HG02938 (cell line): ENCODE measurements around the gene ZNF319.
"Not testable (repeated sequence)": the region's sequence is repeated elsewhere in the genome, so short reads cannot be mapped to it uniquely, and the experiment has no call there.

Source experiments
- ATAC-seq: cut with Tn5 transposase; IDR thresholded peaks from one replicate; pipeline ENCODE4 v1.9.1; 2021; ENCODE audit warnings: mild to moderate bottlenecking, moderate library complexity; ENCODE audit not compliant: unreplicated experiment

The ZNF319 gene

DNA sequence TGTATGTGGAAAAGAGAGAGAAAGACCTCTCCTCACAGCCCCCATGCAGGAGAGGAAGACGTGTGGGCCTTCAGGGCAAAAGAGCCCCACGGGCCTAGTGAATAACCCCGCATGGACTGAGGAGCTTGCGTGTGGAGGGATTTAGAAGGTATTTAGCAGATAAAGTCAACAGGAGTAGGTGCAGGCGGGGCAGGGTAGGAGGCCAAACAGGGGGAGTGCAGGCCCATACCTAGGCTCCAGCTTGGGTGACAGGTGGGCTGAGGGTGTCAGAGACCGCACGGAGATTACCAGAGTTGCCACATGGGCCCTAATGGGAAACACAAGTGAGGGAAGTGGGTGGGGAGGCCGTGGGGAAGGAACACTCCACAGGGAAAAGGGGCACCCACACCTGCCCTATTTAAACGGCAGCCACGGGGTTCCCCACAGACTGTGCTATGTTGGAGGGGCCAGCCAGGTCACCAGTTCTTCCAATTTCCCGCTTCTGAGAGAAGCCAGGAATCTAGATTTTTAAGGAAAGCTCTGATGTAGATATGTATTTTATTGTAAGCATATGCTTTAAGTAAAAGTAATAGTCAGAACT, 21.4 kb downstream of the ZNF319 start:
- ATAC-seq, result no peak

DNA sequence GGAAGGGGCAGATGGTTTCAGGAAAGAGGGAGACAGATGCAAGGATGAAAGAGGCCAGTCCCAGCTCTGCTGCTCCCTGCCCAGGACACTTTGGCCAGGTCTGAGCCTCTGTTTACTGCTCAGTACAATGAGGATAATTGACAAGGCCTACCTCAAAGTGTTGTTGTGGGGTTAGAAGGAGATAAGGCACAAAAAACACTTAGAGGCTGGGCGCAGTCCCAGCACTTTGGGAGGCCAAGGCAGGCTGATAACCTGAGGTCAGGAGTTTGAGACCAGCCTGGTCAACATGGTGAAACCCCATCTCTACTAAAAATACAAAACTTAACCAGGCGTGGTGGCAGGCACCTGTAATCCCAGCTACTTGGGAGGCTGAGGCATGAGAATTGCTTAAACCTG, 22.4 kb downstream of the ZNF319 start:
- ATAC-seq, result not testable (repeated sequence)

DNA sequence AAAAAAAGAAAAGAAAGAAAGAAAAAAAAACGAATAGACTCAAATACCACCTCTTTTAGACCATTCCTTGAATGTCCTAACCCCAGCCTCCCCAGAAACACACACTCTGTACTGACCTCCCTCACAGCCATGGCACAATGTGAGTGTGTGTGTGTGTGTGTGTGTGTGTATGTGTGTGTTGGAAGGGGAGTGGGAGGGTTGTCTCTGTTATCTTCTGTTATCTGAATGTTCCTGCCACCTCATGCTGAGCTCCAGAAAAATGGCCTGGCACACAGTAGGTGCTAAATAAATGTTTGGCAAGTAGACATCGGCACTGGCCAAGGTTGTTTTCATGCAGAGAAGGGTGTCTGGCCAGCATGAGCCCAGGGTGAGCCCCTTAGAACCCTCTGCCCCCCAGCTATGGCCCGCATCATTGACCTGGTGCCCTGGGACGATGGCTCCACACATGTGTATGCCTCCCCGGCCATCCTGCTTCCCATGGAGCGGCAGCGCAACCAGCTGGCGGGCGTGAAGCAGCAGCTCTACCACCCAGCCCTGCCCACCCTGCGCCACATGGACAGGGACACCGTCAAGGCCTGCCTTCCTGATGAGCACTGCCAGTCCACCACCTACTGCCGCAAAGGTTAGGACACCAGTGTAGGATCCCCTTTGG, 22.9 kb downstream of the ZNF319 start:
- no peak for ATAC-seq

DNA sequence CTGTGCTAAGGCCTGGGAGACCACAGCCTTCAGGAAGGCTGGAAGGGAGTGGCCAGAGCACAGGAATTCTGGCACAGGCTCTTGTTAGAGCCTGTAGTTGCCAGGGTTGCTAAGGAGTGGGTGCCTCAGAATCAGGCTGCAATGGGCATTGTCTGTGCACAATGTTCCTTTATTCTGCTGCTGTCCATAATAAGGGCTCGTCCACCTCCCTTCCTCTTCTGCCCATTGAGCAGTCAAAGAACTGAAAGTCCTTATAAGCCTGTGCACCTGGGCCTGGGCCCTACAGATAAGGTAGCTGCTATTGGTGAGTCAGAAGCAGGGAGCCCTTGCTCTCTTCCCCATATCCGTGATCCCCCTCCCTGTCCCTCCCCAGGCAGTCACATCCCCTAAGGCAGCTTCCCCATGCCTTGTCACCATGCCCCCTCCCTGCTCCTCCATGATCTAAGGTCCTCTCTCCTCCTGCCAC, 24.1 kb downstream of the ZNF319 start:
- ATAC-seq, result no peak

DNA sequence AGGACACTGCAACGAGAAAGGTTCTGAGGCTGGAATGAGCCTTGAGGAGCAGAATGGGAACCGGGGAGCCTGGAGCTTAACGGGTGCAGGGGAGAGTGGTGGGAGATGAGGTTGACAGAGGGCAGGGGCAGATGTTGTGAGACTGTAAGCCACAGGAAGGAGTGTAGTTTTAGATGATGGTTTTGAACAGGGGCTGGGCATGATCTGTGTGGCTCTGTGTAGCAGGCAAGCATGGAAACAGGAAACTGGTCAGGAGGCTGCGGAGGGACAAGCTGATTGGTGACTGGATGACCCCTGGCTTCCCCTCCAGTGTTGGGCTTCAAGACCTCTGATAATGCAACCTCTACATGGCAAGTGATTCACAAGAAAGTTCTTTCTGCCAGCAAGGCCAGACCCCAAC, 28.2 kb downstream of the ZNF319 start:
- ATAC-seq, result no peak

DNA sequence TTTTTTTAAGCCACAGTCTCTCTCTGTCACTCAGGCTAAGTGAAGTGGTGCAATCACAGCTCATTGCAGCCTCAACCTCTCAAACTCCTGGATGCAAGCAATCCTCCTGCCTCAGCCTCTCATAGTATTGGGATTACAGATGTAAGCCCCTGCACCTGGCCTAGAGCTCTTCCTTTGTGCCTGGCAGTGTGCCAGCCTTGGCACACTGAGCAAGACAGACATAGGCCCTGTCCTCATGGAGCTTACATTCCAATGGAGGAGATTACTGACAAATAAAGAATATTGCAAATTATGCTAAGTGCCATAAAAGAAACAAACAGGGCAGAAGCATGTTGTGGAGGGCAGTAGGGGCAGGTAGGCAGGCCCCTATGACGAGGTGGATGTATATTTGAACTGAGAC, 28.6 kb downstream of the ZNF319 start:
- no peak for ATAC-seq

DNA sequence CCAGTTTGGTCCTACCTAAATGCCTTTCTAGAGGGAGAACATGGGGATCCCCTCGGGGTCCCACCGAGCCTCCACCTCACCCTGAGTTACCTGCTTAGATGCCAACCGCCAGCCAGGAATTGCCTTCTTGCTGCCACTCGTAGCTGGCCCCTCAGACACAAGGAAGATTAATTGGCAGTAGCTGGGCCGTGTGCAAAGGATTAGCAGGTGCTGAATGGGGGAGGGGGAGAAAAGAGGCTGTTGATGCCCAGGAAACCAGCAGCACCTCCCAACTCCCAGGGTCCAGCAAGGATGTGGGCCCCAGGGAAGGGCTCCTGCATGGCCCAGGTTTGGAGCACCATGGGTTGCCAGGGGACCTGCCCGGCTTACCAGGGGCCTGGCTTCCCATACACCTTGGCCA, 29.5 kb downstream of the ZNF319 start, which contains the start of gene CNGB1:
Gene CNGB1 (minus strand): TSS at position 159 of the 400 bp plus-strand sequence. CDS start 3,842 bp downstream, outside the sequence.
- no peak for ATAC-seq

DNA sequence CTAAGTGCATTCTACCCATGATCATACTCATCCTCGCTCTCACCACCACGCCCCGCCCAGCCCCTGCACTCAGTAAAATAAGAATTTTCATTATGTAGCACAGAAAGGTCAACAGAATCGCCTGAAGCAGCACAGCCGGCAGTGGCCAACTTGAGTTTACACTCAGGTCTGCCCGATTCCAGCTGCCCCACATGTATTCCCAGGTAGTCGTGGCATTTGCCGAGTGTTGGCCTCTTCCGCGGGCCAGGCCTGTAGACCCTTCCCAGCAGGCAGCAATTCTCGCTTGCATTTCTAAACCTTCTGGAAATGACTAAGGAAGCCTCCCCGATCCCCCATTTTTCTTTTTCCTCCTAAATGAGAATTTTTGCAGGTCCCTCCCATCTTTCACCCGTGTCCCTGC, 30.2 kb downstream of the ZNF319 start:
- ATAC-seq, result no peak

DNA sequence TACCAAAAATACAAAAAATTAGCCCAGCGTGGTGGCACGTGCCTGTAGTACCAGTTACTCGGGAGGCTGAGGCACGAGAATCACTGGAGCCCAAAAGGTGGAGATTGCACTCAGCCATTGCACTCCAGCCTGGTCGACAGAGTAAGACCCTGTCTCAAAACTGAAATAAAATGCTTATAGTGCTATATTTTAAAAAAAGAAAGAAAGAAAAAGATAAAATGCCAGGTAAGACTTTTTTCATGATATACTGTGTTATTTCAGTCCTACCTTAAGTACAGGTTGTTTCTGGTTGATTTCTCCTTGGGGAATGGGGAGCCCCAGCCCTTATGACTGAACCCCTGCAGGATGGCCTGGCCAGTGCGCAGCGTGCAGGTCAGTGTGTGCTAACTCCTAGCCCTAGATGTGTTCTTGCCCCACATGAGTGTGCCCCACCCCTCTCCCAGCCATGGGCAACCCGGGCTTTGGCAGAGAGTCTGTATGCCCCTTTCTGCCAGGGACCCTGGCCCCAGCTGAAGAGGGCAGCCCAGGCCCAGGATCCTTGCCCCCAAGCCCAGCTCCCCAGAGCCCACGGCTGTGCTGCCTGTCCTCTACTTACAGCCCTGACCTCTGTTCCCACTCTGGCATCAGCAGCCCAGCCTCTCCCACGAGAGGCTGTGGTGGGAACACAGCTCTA, 30.9 kb downstream of the ZNF319 start:
- no peak for ATAC-seq

DNA sequence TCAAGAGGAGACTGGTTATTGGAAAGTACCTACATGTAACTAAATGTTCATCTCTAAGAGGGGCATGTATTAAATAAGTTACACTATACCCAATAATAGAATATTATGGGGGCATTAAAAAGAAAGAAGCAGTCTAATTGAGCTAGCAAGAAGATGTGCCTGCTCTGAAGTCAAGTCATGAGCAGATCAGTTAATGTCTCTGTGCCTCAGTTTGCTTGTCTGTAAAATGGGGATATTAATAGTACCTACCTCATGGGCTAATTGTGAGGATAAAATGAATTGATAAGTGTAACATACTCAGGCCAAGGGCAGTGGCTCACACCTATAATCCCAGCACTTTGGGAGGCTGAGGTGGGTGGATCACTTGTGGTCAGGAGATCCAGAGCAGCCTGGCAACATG, 32.6 kb downstream of the ZNF319 start:
- no peak for ATAC-seq

DNA sequence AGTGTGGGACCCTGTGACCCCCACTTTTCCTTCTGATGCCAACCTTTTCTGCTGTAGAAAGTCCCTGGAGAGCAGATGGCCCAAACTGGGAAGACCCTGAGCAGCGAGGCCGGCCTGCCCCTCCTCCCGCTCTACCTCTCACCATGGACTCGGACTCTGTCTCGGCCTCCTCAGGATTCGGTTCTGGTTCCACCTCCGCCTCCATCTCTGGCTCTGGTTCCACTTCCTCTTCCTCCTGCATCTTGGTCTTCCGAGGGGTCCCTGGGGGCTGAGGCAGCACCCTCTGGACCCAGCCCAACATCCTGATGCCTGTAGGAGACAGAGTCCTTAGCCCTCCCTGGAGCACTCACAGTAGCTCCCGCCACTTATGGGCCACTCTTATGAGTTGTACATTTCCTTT, 33.5 kb downstream of the ZNF319 start:
- ATAC-seq, result no peak

DNA sequence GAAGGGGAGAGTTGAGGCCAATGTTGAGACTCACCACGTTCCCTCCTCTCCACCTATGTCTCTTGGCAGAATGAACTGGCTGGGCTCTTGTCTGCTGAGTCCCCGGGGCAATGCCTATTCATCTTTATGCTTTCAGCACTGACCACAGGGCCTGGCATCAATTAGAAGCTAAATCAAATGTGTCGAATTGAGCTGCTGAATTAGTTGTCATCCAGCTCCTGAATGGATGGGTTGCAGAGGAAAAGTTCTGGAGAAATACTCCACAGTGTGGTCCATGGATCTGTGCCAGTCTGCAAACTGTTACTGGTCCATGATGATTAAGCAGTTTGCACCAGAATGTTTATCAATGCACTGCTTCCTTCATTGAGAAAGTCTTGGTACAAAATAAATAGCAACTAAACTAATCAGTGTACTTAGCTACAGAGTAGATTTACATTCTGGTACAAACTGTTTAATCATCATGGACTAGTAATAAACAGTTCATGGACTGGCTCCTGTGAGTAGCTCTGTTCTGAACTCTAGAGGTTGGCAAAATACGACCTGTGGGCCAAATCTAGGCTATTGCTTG, 34.2 kb downstream of the ZNF319 start:
- ATAC-seq, result no peak

DNA sequence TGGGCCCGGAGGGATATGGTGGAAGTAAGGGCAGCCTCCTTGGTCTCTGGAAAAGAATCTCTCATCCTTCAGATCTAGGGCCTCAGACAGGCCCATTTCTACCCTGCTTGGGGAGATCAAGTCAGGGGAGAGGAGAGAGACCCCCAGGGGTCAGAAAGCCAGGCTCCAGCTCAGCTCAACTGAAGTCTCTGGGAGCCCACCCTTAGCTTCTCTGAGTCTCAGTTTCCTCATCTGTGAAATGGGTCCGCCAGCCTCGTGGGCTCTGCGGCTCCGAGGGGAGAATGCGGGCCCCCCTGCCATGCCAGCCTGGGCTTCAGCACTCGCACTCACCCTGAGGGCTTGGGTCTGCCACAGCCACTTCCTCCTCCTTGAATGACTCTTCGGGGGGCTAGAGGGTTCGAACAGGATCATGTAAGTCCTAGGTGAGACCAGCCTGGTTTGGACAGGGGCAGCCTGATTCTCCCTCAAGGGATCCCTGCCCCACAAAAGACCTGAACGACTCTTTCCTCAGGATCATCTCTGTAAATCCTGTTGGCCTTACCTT, 36.2 kb downstream of the ZNF319 start:
- ATAC-seq, result no peak

DNA sequence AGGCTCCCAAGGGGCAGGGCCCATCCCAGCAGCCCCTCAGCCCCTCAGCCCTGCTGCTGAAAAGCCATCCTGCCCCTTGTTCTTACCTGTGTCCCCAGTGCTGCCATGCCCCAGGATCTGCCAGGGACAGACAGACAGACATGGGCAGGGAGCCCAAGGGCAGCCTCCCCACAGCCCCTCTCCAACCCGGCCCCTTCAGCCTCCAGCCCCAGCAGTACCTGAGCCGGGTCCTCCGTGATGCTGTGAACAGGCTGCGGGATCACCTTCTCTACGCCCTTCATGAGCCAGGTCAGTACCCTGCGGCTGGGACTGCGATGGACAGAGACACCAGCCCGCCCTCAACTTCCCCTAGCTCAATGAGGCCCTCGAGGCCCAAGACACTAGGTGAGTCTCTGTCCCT, 37.7 kb downstream of the ZNF319 start:
- ATAC-seq, result no peak

DNA sequence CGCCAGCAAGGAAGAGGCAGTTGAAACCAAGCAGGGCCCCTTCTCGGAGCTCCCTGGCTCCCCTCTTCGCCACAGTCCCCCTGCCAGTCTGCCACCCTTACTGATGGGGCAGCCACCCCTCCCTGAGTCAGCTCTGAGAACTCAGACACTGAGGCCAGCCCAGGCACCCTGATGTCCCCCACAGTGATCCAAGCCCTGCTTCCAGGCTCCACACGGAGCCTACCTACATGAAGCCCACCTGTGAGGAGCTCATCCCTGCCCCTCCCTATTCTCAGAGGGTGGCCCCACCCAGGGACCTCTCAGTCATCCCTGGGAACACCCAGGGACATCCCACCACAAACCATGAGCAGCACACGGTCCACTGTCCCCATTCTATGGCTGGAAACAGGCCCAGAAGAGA, 38.4 kb downstream of the ZNF319 start:
- ATAC-seq, result no peak

DNA sequence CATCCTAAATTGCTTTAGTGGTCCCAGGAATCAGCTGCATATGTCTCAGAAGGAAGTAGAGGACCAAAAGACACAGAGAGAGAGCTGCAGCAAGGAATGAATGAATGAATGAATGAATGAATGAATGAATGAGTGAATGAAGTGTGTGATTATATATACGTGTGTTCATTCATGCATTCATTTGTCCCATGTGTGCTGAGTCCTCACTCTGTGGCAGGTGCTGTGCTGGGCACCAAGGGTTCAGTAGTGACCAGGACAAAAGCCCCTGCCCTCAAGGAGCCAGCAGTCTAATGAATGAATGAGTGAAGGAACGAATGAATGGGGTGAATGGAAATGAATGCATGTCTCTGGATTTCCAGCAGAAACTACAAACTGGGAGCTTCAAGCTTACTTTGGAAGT, 38.9 kb downstream of the ZNF319 start:
- no peak for ATAC-seq

DNA sequence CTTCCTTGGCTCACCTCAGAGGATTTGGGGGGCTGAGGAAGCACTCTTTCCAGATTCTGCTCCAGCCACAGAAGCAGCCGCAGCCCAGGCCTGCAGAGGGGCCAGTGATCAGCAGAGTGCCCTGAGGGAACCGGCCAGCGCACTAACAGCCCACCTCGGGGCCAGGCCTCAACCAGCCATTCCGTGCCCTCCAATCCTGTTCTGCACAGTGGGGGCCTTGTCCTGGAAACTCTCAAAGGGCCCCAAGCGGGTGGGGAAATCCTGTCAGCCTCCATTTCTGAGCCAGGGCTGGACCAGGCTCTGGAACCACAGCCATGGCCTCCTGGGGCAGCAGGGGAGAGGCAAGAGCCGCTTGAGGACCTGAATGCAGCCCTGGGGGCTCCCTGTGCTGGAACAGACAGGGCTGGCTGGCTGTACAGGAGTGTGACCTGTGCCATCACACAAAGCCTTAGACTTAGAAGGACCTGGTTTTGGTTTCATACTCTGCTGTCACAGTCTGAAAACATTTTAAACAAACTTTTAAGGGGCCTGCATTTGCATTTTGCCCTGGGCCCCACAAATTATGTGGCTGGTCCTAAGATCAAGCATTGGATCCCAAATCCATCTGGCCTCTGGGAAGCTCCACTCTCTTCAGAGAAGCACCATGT, 39.5 kb downstream of the ZNF319 start:
- ATAC-seq, result no peak

DNA sequence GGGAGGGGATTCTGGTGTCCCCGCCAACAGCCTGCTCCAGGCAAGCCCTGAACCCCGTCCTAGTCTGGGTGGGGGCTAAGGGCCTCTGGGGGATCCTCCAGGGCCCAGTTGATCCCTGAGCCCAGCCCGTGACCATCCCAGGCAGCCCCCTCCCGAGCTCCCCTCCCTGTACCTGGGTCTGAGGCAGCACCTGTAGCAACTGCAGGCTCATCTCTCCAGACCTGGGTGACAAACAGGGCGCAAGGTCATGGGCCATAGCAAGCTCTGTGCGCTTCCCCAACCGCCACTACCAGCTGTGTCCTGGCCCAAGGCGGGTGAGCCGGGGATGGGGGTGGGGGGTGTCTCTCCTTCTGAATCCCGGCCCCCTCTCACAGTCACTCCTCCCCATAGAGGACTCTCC, 40.2 kb downstream of the ZNF319 start:
- ATAC-seq, result no peak

DNA sequence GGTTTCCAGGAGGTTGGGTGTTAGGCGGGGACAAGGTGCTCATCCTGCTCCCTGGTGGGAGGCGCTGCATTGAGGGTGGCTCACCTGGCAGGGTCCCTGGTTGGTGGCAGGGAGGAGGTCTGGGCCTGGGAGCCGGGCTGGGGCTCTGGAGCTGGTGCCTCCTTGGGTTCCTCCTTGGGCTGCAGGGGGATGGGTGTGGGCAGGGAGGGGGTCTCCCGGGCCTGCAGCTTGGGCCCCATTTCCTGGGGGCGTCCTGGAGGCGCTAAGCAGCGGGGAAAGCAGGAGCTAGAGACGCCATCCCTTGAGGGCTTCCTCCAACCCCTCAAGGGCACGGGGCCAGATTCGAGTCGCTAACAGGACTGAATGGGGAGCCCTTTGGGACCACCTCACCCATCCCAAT, 40.7 kb downstream of the ZNF319 start:
- ATAC-seq, result no peak

DNA sequence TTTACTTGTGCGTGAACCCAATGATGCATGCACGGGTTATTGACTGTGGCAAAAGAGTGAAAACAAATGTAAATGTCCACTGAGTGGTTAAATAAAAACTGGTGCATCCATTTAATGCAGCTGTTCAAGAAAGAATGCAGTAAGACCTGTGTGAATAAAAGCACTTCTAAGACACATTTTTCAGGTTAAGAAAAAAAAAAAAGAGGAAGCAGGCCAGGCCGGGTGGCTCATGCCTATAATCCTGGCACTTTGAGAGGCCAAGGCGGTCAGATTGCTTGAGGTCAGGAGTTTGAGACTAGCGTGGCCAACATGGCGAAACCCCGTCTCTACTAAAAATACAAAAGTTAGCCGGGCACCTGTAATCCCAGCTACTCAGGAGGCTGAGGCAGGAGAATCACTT, 41.4 kb downstream of the ZNF319 start:
- ATAC-seq, result no peak

DNA sequence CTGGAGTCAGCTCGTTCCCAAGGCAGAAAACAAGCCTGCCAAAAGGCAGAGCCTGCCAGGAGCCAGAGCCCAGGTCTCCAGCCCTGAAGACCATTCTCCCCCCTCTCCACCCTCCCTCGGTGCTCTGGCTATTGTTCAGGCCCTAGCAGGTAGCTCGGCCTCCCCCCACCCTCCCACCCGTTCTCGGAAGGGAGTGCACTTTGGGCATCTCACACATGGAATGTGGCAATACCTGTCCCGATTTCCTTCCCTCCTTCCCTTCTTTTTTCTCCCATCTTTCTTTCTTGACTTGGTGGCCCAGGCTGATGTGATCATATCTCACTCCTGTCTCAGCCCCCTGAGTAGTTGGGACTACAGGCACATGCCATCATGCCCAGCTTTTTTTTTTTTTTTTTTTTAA, 41.9 kb downstream of the ZNF319 start:
- ATAC-seq, result no peak
